Adrenal gland (tissue), 5 donors: ENCODE results near the gene CSPG4.

Experiments used
- POLR2A ChIP-seq, 2 donors: fragments of 450-650 bp; IDR thresholded peaks; one replicate each; pipeline ENCODE4 v1.6.1; 2017; ENCODE audit warnings: antibody characterized with exemption in 2 of 2, mild to moderate bottlenecking in 2 of 2, moderate library complexity in 1 of 2
- TF ChIP-seq, protein P1 (sequence below), 6 experiments: fragments of 450-650 bp in 4 of 6; fragments of 200-600 bp in 2 of 6; sonication (generic) in 1 of 6; IDR thresholded peaks; 1 replicate in 5 of 6; 2 replicates in 1 of 6; pipeline versions ENCODE4 v1.5.1 to v1.8.0; 2016 to 2021; ENCODE audit warnings: antibody characterized with exemption in 6 of 6, mild to moderate bottlenecking in 2 of 6, moderate library complexity in 1 of 6
- donor health status: DM: no; HTN: no; CAD: no.

- TF ChIP-seq, protein P1, sequence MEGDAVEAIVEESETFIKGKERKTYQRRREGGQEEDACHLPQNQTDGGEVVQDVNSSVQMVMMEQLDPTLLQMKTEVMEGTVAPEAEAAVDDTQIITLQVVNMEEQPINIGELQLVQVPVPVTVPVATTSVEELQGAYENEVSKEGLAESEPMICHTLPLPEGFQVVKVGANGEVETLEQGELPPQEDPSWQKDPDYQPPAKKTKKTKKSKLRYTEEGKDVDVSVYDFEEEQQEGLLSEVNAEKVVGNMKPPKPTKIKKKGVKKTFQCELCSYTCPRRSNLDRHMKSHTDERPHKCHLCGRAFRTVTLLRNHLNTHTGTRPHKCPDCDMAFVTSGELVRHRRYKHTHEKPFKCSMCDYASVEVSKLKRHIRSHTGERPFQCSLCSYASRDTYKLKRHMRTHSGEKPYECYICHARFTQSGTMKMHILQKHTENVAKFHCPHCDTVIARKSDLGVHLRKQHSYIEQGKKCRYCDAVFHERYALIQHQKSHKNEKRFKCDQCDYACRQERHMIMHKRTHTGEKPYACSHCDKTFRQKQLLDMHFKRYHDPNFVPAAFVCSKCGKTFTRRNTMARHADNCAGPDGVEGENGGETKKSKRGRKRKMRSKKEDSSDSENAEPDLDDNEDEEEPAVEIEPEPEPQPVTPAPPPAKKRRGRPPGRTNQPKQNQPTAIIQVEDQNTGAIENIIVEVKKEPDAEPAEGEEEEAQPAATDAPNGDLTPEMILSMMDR (IDR thresholded peaks at IDR 0.05): no peak
- no peak for TF ChIP-seq POLR2A (IDR thresholded peaks at IDR 0.05)
Measured at GRCh38 chr15:75718328-75718727, 5.7 kb upstream of the CSPG4 start.
